GM23248 (cell line): Measurements from ENCODE around the gene GNA15. TPM values are rescaled to one million over a fixed set of nuclear protein-coding genes. Genes with fewer than 3 reads are reported as not detected.

Experiments used
- DNase-seq: peaks from one replicate; pipeline ENCODE4 v3.0.0-alpha.2; 2015
- H2AFZ ChIP-seq: fragments of 200-600 bp; sonication (generic); 2 replicates; pipeline ENCODE4 v1.6.1; 2016; ENCODE audit warnings: antibody characterized with exemption
- H3F3A ChIP-seq: fragments of 200-600 bp; sonication (generic); 2 replicates; pipeline ENCODE4 v1.6.1; 2016; ENCODE audit warnings: mild to moderate bottlenecking, antibody characterized with exemption, mixed run types; ENCODE audit not compliant: insufficient read depth
- H3K27ac ChIP-seq: fragments of 200-600 bp; sonication (generic); 2 replicates; pipeline ENCODE4 v1.5.1; 2016; ENCODE audit warnings: mild to moderate bottlenecking
- H3K27me3 ChIP-seq: fragments of 200-600 bp; sonication (generic); replicated peaks from 2 replicates; pipeline ENCODE4 v1.6.1; 2016; ENCODE audit warnings: mild to moderate bottlenecking; ENCODE audit not compliant: insufficient read depth
- H3K36me3 ChIP-seq: fragments of 200-600 bp; sonication (generic); 2 replicates; pipeline ENCODE4 v1.6.1; 2016; ENCODE audit warnings: low read depth, mild to moderate bottlenecking
- H3K4me1 ChIP-seq: fragments of 200-600 bp; sonication (generic); 2 replicates; pipeline ENCODE4 v1.6.1; 2016; ENCODE audit warnings: mild to moderate bottlenecking; ENCODE audit not compliant: insufficient read depth
- H3K4me2 ChIP-seq: fragments of 200-600 bp; sonication (generic); one replicate; pipeline ENCODE4 v1.6.1; 2016; ENCODE audit warnings: mild to moderate bottlenecking; ENCODE audit not compliant: unreplicated experiment
- H3K4me3 ChIP-seq: fragments of 200-600 bp; sonication (generic); 2 replicates; pipeline ENCODE4 v1.5.1; 2016; ENCODE audit warnings: mild to moderate bottlenecking
- H3K79me2 ChIP-seq: fragments of 200-600 bp; sonication (generic); 2 replicates; pipeline ENCODE4 v1.6.1; 2016; ENCODE audit warnings: mild to moderate bottlenecking; ENCODE audit not compliant: insufficient read depth
- H3K9ac ChIP-seq: fragments of 200-600 bp; sonication (generic); 2 replicates; pipeline ENCODE4 v1.6.1; 2016; ENCODE audit warnings: mild to moderate bottlenecking
- H3K9me2 ChIP-seq: fragments of 200-600 bp; sonication (generic); 2 replicates; pipeline ENCODE4 v1.6.1; 2016; ENCODE audit warnings: mixed run types, mild to moderate bottlenecking, moderate library complexity; ENCODE audit not compliant: insufficient read depth
- H3K9me3 ChIP-seq: fragments of 200-600 bp; sonication (generic); one replicate; pipeline ENCODE4 v1.6.1; 2017; ENCODE audit warnings: low read depth
- H4K20me1 ChIP-seq: fragments of 200-600 bp; sonication (generic); 2 replicates; pipeline ENCODE4 v1.6.0; 2016; ENCODE audit not compliant: insufficient read depth
- EZH2 ChIP-seq: fragments of 200-600 bp; sonication (generic); IDR thresholded peaks from 2 replicates; pipeline ENCODE4 v1.6.1; 2018; ENCODE audit warnings: antibody characterized with exemption, mild to moderate bottlenecking; ENCODE audit not compliant: insufficient read depth, poor library complexity, severe bottlenecking
- EZH2phosphoT487 ChIP-seq: fragments of 200-600 bp; sonication (generic); IDR thresholded peaks from 2 replicates; pipeline ENCODE4 v1.6.1; 2018; ENCODE audit warnings: antibody characterized with exemption, moderate library complexity, mild to moderate bottlenecking, low read depth; ENCODE audit not compliant: insufficient read depth
- WGBS, 2 experiments: methylation state at CpG; one replicate each; pipeline ENCODE4 v1.1.6; 2015 to 2017; ENCODE audit warnings: low lambda C conversion rate in 2 of 2, low coverage in 1 of 2; ENCODE audit errors: missing lambda C conversion rate in 2 of 2; 5-methylcytosine and 5-hydroxymethylcytosine counted together
- in situ Hi-C: fragments of 300-500 bp; cut with MboI; formaldehyde crosslinking; loops from 2 replicates; pipeline ENCODE4 v1.15.0; 2020
- polyA plus RNA-seq: library from polyadenylated mRNA; unstranded; fragments of >200 nt; fragmentation: Nextera tagmentation; extraction: Ambion mirVana; gene quantifications from 2 replicates; pipeline ENCODE4 v1.2.1, GENCODE V29; 2016
- total RNA-seq: library from RNA; depleted of rRNA; stranded (reverse); fragments of >200 nt; shearing (Covaris generic); gene quantifications from 2 replicates; pipeline ENCODE4 v1.2.3, GENCODE V29; 2014

Gene GNA15
- total and polyA plus RNA-seq, 2 experiments from 2014 or later: not detected

- Histone ChIP-seq H3K9ac (no peak overlapping the region), H3F3A (no peaks in the 10 kb centered on the region), H2AFZ (no peak overlapping the region), H3K27me3 (no peaks in the 10 kb centered on the region), H3K4me3 (no peak overlapping the region), H3K79me2 (peaks cover 99% of the 10 kb centered on the region), H3K4me1 (peaks cover 21% of the 10 kb centered on the region), H3K9me2 (no peaks in the 10 kb centered on the region), H3K4me2 (no peak overlapping the region), H3K9me3 (no peaks in the 10 kb centered on the region), H3K36me3 (no peaks in the 10 kb centered on the region), H4K20me1 (peaks cover 4% of the 10 kb centered on the region; the same call in 1 of the 2 replicates), H3K27ac (no peak overlapping the region)
- no peak for TF ChIP-seq EZH2
- no peak for TF ChIP-seq EZH2phosphoT487
- in situ Hi-C loops: no loop called here
- WGBS, 2 experiments: 78 to 83% methylated on average over 32 to 34 of the region's 34 CpGs
- DNase-seq: no peak
Measured at GRCh38 chr19:3100747-3101730, 34.8 kb upstream of the GNA15 start.

- no peaks in the 10 kb centered on the region for H3K9me2 ChIP-seq
- no peak for DNase-seq
- peaks cover 4% of the 10 kb centered on the region; the same call in 1 of the 2 replicates for H4K20me1 ChIP-seq
- no peak overlapping the region for H3K4me3 ChIP-seq
- H3K9me3 ChIP-seq: no peaks in the 10 kb centered on the region
- peaks cover 9% of the 10 kb centered on the region for H3K4me1 ChIP-seq
- H3K27ac ChIP-seq: no peak overlapping the region
- TF ChIP-seq EZH2: no peak
- no peak for TF ChIP-seq EZH2phosphoT487
- no peaks in the 10 kb centered on the region for H3K27me3 ChIP-seq
- no peaks in the 10 kb centered on the region for H3K36me3 ChIP-seq
- 79 to 82% methylated on average over 32 to 34 of the region's 34 CpGs for WGBS, 2 experiments
- H2AFZ ChIP-seq: no peak overlapping the region
- in situ Hi-C loops: no loop called here
- H3K4me2 ChIP-seq: no peak overlapping the region
- no peaks in the 10 kb centered on the region for H3F3A ChIP-seq
- peaks cover 99% of the 10 kb centered on the region for H3K79me2 ChIP-seq
- no peak overlapping the region for H3K9ac ChIP-seq
Measured at GRCh38 chr19:3102239-3103140, 33.3 kb upstream of the GNA15 start.

- H3K27ac ChIP-seq: no peak overlapping the region
- H3K9me3 ChIP-seq: no peaks in the 10 kb centered on the region
- H2AFZ ChIP-seq: no peak overlapping the region
- H3K79me2 ChIP-seq: peaks cover 99% of the 10 kb centered on the region
- H3K9ac ChIP-seq: no peak overlapping the region
- no peak overlapping the region for H3K4me3 ChIP-seq
- H3K36me3 ChIP-seq: no peaks in the 10 kb centered on the region
- H3K9me2 ChIP-seq: no peaks in the 10 kb centered on the region
- no peaks in the 10 kb centered on the region; the same call in 1 of the 2 replicates for H3K4me1 ChIP-seq
- in situ Hi-C loops: no loop called here
- DNase-seq: no peak
- no peak overlapping the region for H3K4me2 ChIP-seq
- TF ChIP-seq EZH2 (no peak), EZH2phosphoT487 (no peak)
- H4K20me1 ChIP-seq: peaks cover 4% of the 10 kb centered on the region; the same call in 1 of the 2 replicates
- H3F3A ChIP-seq: no peaks in the 10 kb centered on the region
- H3K27me3 ChIP-seq: no peaks in the 10 kb centered on the region
- WGBS, 2 experiments: 74 to 79% methylated on average over 9 to 10 of the region's 10 CpGs
Measured at GRCh38 chr19:3104708-3104983, 31.2 kb upstream of the GNA15 start.

GRCh38 chr19:3105641-3106508, 30.0 kb upstream of the GNA15 start:
- WGBS, 2 experiments: 85 to 86% methylated on average over 33 of the region's 33 CpGs
- peaks cover 4% of the 10 kb centered on the region; the same call in 1 of the 2 replicates for H4K20me1 ChIP-seq
- in situ Hi-C loops: no loop called here

More at GRCh38 chr19:3105641-3106508, 30.0 kb upstream of the GNA15 start:
- Histone ChIP-seq H3K9me2 (no peaks in the 10 kb centered on the region), H3K27ac (no peak overlapping the region), H3K4me2 (no peak overlapping the region), H3K79me2 (peaks cover 98% of the 10 kb centered on the region), H3K9ac (no peak overlapping the region), H3K36me3 (no peaks in the 10 kb centered on the region), H3K9me3 (no peaks in the 10 kb centered on the region), H3F3A (no peaks in the 10 kb centered on the region), H3K27me3 (no peaks in the 10 kb centered on the region), H3K4me3 (no peak overlapping the region), H2AFZ (no peak overlapping the region), H3K4me1 (no peaks in the 10 kb centered on the region; the same call in 1 of the 2 replicates)
- no peak for TF ChIP-seq EZH2
- no peak for TF ChIP-seq EZH2phosphoT487
- no peak for DNase-seq
